MCF 10A (cell line): ENCODE data around the gene BACH2. TPM values are rescaled to one million over a fixed set of nuclear protein-coding genes. Genes with fewer than 3 reads are reported as not detected.

Experiments
- BruUV-seq: library from RNA; stranded (reverse); fragments of 400-500 nt; replicated peaks from 2 replicates; lab custom pipeline; 2021; lab: Mats Ljungman, UMichigan
- CTCF ChIA-PET: fragments of 300-600 bp; sonication (Branson Sonifier 250); formaldehyde crosslinking; extraction: SDS; loops from one replicate; lab custom pipeline; 2021; ENCODE audit warnings: antibody characterized with exemption, inconsistent platforms; lab: Yijun Ruan, JAX
- POLR2A ChIA-PET: fragments of 300-600, 350-650 bp; sonication (Branson Sonifier 250); formaldehyde crosslinking; extraction: SDS; loops from one replicate; lab custom pipeline; 2020; ENCODE audit warnings: antibody characterized with exemption, inconsistent platforms; lab: Yijun Ruan, JAX
- DNase-seq: peaks from one replicate; pipeline ENCODE4 v3.0.0-alpha.2; 2018; ENCODE audit not compliant: unreplicated experiment
- H3K27ac Mint-ChIP-seq: one replicate; pipeline ENCODE4 v1.8.0; 2022; ENCODE audit warnings: mild to moderate bottlenecking, low read depth, mixed read lengths; ENCODE audit not compliant: unreplicated experiment
- H3K27me3 Mint-ChIP-seq: one replicate; pipeline ENCODE4 v1.8.0; 2022; ENCODE audit warnings: mixed read lengths; ENCODE audit not compliant: insufficient read depth, unreplicated experiment
- H3K36me3 Mint-ChIP-seq: one replicate; pipeline ENCODE4 v1.8.0; 2022; ENCODE audit warnings: mild to moderate bottlenecking, moderate library complexity, mixed read lengths; ENCODE audit not compliant: insufficient read depth, unreplicated experiment
- H3K4me1 Mint-ChIP-seq: one replicate; pipeline ENCODE4 v1.8.0; 2022; ENCODE audit warnings: mixed read lengths; ENCODE audit not compliant: insufficient read depth, unreplicated experiment
- H3K4me3 Mint-ChIP-seq: one replicate; pipeline ENCODE4 v1.8.0; 2022; ENCODE audit warnings: mild to moderate bottlenecking, moderate library complexity, mixed read lengths; ENCODE audit not compliant: unreplicated experiment
- H3K9me3 Mint-ChIP-seq: one replicate; pipeline ENCODE4 v1.8.0; 2022; ENCODE audit warnings: mixed read lengths; ENCODE audit not compliant: unreplicated experiment
- CTCF ChIP-seq: fragments of 200-600 bp; IDR thresholded peaks from one replicate; pipeline ENCODE4 v1.8.0; 2022; ENCODE audit warnings: antibody characterized with exemption, mild to moderate bottlenecking; ENCODE audit not compliant: unreplicated experiment
- intact Hi-C: fragments of 100-400 bp; cut with micrococcal nuclease; formaldehyde crosslinking; loops from 2 replicates; pipeline ENCODE4 v1.14.1; 2022
- total RNA-seq: library from RNA; stranded (reverse); gene quantifications from 2 replicates; pipeline ENCODE4 v1.2.3, GENCODE V29; 2022

BACH2 gene
- total RNA-seq, 1 experiment from 2014 or later = 9.9 TPM

GRCh38 chr6:90277302-90278011, 19.2 kb downstream of the BACH2 start:
- H3K4me1 Mint-ChIP-seq = no peaks in the 10 kb centered on the region
- H3K36me3 Mint-ChIP-seq = no peaks in the 10 kb centered on the region
- DNase-seq = no peak
- POLR2A ChIA-PET = no interaction called here
- CTCF ChIA-PET = no interaction called here
- intact Hi-C loops = no loop called here
- no peaks in the 10 kb centered on the region for H3K9me3 Mint-ChIP-seq
- no peak overlapping the region for H3K4me3 Mint-ChIP-seq
- no peaks in the 10 kb centered on the region for H3K27me3 Mint-ChIP-seq
- BruUV-seq = no TSS peak
- TF ChIP-seq CTCF = no peak
- no peak overlapping the region for H3K27ac Mint-ChIP-seq

DNA sequence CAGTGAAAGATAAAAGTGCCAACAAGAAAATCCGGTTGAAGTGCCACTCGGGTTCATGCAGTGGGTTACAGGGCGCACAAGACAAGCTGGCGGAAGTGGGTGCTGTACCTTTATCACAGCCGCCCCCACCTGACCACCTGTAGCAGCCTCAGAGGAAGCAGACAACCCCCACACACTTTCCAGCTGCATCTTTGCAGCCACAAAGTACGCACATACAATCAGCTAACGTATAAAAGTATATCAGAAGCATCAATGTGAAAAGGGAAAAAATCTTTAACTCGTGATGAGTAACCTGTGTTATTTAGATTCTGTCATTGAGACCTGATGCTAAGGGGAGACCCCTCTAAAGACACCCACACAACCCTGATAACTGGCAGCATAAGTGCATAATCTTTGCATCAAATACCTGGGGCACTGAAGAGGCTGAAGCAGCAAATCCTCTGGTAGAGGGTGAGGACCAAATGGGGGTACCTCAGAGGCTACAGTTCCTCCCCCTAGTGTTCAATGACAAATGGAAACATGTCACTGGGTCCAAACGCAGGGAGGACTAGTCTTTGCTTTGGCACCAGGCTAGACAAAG, 22.1 kb downstream of the BACH2 start:
- Mint-ChIP-seq H3K36me3 (peaks cover 5% of the 10 kb centered on the region), H3K4me1 (no peaks in the 10 kb centered on the region), H3K9me3 (no peaks in the 10 kb centered on the region), H3K27ac (no peak overlapping the region), H3K27me3 (no peaks in the 10 kb centered on the region), H3K4me3 (no peak overlapping the region)
- DNase-seq = no peak
- POLR2A ChIA-PET = no interaction called here
- intact Hi-C loops = no loop called here
- TF ChIP-seq CTCF = no peak
- BruUV-seq = no TSS peak
- CTCF ChIA-PET = interaction anchor here (0.6 to 1.3 kb wide), 6 partner anchors 10 to 345 kb away, joined by 3 to 4 read pairs (median 3); no protein-coding TSS in a partner anchor

GRCh38 chr6:90273863-90274262, 22.8 kb downstream of the BACH2 start:
- Mint-ChIP-seq H3K4me1 (no peaks in the 10 kb centered on the region), H3K27me3 (no peaks in the 10 kb centered on the region), H3K36me3 (peaks cover 5% of the 10 kb centered on the region), H3K9me3 (no peaks in the 10 kb centered on the region), H3K27ac (no peak overlapping the region), H3K4me3 (no peak overlapping the region)
- no peak for DNase-seq
- intact Hi-C loops = no loop called here
- BruUV-seq = no TSS peak
- CTCF ChIA-PET = interaction anchor here (0.6 to 1.3 kb wide), 8 partner anchors 9 to 344 kb away, joined by 3 to 6 read pairs (median 4); no protein-coding TSS in a partner anchor
- no peak for TF ChIP-seq CTCF
- POLR2A ChIA-PET = interaction anchor here (1.7 kb wide), 1 partner anchor 55 kb away, joined by 5 read pairs; no protein-coding TSS in a partner anchor

GRCh38 chr6:90272895-90273294, 23.7 kb downstream of the BACH2 start:
- Mint-ChIP-seq H3K27ac (no peak overlapping the region), H3K4me1 (no peaks in the 10 kb centered on the region), H3K4me3 (no peak overlapping the region), H3K36me3 (peaks cover 5% of the 10 kb centered on the region), H3K9me3 (no peaks in the 10 kb centered on the region), H3K27me3 (no peaks in the 10 kb centered on the region)
- no peak for DNase-seq
- ChIA-PET CTCF (interaction anchor here (0.6 to 1.3 kb wide), 8 partner anchors 10 to 333 kb away, joined by 3 to 6 read pairs (median 4); no protein-coding TSS in a partner anchor), POLR2A (interaction anchor here (1.7 kb wide), 1 partner anchor 54 kb away, joined by 5 read pairs; no protein-coding TSS in a partner anchor)
- no peak for TF ChIP-seq CTCF
- intact Hi-C loops = no loop called here
- BruUV-seq = no TSS peak
